Left colon (tissue), 2 donors: Measurements from ENCODE around the gene DENND1A. TPM values are rescaled to one million over a fixed set of nuclear protein-coding genes. Genes with fewer than 3 reads are reported as not detected.

Source experiments
- ATAC-seq: fragments of 200-7000 bp; cut with Tn5 transposase; one replicate; pipeline ENCODE4 v1.9.1; 2020; ENCODE audit warnings: mild to moderate bottlenecking, moderate library complexity
- DNase-seq, 2 donors: peaks; one replicate each; pipeline ENCODE4 v3.0.0-alpha.2; 2020
- intact Hi-C, 2 donors: fragments of 100-400 bp; cut with DNase I in 1 of 2; cut with micrococcal nuclease in 1 of 2; formaldehyde crosslinking; loops; one replicate each; pipeline versions ENCODE4 v1.11.2 to v1.14.0; 2022; cut with DNase I, micrococcal nuclease
- total RNA-seq, 2 donors: library from RNA; stranded (reverse); fragmentation: NEBNext Ultra II Directional; extraction: Animal tissue kit (Norgen Biotek cat#: 25700); gene quantifications; one replicate each; pipeline ENCODE4 v1.2.1, GENCODE V29; 2021
- donor health status: DM: no; HTN: no; CAD: no.
- donor health status: DM: yes; HTN: yes; CAD: no.

The DENND1A gene
- total RNA-seq, 2 donors from 2014 or later, result 28.8 to 36.8 TPM

DNA sequence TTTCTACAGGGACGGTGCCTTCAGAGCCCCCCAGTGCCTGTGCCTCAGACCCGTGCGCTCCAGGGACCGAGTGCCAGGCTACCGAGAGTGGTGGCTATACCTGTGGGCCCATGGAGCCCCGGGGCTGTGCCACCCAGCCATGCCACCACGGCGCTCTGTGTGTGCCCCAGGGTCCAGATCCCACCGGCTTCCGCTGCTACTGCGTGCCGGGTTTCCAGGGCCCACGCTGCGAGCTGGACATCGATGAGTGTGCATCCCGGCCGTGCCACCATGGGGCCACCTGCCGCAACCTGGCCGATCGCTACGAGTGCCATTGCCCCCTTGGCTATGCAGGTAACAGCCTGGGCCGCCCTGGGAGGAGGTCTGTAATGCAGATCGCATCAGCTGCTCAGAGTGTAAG is 567.1 kb downstream of the DENND1A start:
- intact Hi-C loops, result no loop called here
- ATAC-seq (no peak), DNase-seq (no peak)

DNA sequence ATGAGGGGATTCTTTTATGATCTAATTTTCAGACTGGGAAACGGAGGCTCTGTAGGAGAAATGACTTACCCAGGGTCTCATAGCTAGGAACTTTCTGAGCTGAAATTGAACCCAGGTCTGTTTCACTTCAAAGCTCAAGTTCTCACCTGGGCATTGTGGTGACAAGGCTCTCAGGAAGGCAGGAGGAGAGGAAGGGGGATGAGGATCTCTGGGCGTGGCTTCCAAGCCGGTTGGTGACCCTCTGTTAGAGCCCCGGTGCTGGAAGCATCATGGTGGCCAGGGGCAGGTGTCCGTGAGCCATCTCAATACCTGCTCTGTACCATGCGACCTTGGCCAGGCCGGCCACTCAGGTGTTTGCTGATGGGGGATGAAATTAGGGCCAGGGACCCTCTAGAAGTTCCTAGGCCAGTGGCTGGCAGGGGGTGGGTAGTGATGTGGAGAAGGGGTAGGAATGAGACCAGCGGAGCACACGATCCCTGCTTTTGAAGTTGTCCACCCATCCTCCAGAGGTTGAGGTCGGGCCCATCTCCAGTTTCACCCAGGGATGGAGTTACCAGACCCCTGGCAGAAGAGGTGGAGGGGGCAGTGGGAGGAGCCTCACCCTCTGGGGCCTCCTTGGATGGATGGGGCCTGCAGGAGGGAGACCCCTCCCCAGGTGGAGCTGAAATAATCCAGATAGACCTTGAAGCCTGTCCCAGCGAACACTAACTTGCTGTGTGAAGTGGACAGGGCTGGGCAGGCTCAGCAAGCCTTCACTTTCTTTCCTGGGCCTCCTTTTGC is 568.0 kb downstream of the DENND1A start:
- no peak for DNase-seq
- intact Hi-C loops, result no loop called here
- no peak for ATAC-seq

DNA sequence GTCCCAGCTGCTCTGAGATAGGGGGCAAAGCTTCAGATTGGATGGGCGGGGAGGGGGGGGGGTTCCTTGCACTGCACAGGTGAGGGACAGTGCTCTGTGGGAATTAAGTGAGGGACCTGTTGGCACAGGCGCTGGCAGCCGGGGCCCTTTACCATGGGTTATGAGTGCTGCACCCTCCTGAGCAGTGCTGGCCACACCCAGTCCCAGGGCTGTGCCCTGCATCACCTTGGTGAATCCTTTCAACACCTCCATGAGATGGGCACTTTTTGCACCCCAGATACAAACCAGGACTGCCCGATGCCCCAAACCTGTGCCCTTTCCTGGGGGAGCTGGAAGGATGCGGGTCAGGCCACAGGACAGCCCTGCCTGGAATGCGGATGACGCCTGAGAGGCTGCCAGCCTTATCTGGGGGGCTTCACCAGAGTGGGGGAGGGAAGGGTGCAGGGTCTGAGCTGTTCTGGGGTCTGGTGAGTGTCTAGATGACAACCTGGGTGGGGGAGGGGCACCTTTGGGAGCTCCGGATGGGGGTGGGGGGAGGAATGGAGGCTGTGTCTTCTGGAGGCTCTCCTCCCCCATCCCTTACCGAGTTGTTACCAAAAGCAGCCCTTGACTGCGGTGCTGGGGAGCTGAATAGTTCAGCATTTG is 568.7 kb downstream of the DENND1A start:
- ATAC-seq (peak; percentile 65), DNase-seq (peak in 1 of 2 donors; percentile 60)
- intact Hi-C loops, result no loop called here

- ATAC-seq, result peak; percentile 75
- intact Hi-C loops, result no loop called here
Measured at GRCh38 chr9:123360161-123361085, 569.5 kb downstream of the DENND1A start.

GRCh38 chr9:123359546-123359945 is 570.4 kb downstream of the DENND1A start:
- DNase-seq (no peak), ATAC-seq (peak; percentile 35)
- intact Hi-C loops, result no loop called here

More at GRCh38 chr9:123360161-123361085, 569.5 kb downstream of the DENND1A start:
- peak; percentile 88 to 89 for DNase-seq

DNA sequence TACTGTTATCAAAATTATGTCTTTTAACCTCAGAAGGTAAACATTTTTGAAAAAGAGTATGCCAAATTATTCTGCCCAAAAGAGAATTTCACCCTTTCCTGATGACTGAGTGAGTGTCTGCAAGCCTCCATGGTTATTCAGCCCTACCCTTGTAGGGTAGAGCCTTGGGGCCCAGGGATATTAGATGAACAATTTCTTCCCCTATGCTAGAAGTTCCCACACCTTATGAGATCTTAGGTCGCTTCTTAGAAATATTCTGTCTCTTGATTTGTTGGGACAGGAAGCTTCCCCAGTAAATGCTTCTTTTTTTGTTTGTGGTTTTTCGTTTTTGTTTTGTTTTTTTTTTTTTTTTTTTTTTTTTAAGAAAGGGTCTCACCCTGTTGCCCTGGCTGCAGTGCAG is 570.8 kb downstream of the DENND1A start:
- intact Hi-C loops, result no loop called here
- DNase-seq (no peak), ATAC-seq (no peak)

- DNase-seq (no peak), ATAC-seq (no peak)
- intact Hi-C loops, result no loop called here
Measured at GRCh38 chr9:123358181-123358905, 571.6 kb downstream of the DENND1A start.

- DNase-seq (no peak), ATAC-seq (no peak)
- intact Hi-C loops, result no loop called here
Measured at GRCh38 chr9:123357743-123358059, 572.2 kb downstream of the DENND1A start.

GRCh38 chr9:123356851-123357742 is 572.8 kb downstream of the DENND1A start:
- intact Hi-C loops, result no loop called here
- DNase-seq (no peak), ATAC-seq (no peak)

- ATAC-seq (no peak), DNase-seq (no peak)
- intact Hi-C loops, result no loop called here
Measured at GRCh38 chr9:123355761-123356431, 574.0 kb downstream of the DENND1A start, which contains the start of gene CRB2. Gene CRB2, plus strand, starts transcription at chr9:123356197. Its CDS starts 64 bp downstream, at chr9:123356261.

DNA sequence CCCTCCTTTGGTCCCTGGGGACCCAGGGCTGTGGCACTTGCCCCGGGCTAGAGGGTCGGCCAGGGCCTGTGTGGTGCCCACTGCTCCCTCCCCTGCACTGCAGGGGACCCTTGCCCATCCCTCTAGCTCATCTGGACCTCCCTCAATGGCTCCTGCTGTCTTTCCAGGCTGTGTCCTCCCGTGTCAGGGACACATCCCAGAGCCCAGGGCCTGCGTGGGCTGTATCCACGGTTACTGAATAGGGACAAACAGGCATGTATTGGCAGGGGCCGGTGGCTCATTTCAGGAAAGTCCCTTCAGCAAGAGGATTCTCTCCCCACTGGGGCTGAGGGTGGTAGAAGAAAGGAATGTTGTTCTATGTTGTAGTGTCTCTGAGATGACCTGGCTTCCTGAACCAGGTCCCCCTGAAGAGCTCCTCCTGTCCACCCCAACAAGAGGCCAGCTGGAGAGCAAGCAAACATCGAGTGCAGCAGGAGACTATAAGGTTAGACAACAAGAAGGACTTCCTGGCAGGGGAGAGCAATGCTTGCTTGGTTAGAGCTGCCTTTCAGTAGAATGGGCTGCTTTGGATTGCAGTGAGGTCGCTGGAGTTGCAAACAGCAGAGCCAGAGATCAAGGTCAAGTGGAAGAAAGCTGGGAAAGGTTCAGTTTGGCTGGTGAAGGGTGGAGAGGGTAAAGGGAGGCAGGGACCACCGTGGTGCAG is 575.0 kb downstream of the DENND1A start:
- no peak for ATAC-seq
- no peak for DNase-seq
- intact Hi-C loops, result loop anchor here in 1 of 2 donors (5.0 kb wide), 1 partner anchor 32 kb away; no protein-coding TSS in a partner anchor

DNA sequence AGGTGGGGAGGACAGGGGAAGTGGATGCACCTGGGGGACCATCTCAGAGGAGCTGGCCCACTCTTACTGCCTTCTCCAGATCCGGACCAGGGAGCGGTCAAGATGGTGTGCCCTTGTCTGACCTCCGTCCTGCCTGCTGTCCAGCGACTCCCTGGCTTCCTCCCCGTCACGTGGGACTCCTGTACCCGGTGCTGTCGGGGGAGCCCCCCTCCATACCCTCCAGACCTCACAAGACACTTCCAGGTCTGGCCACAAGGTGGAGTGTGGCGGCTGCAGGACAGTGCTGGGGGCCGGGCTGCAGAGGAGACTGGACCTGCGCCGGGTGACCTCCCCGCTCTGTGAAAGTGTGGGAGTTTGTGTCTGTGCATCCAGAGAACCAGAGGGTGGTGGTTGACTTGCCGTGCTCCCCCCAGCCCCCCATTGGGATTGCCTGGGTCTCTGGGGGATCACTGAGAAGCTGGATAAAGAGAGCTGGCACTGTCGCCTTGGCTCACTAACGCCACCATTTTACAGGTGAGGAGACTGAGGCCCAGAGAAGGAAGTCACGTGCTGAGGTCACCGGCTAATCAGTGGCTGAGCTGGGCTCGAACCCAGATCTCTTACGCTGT is 575.8 kb downstream of the DENND1A start:
- intact Hi-C loops, result loop anchor here in 1 of 2 donors (5.0 kb wide), 1 partner anchor 33 kb away; no protein-coding TSS in a partner anchor
- peak; percentile 71 for ATAC-seq
- DNase-seq, result peak in 1 of 2 donors; percentile 80

GRCh38 chr9:123353041-123353440 is 576.9 kb downstream of the DENND1A start:
- DNase-seq (no peak), ATAC-seq (no peak)
- intact Hi-C loops, result loop anchor here in 1 of 2 donors (5.0 kb wide), 1 partner anchor 34 kb away; no protein-coding TSS in a partner anchor

- ATAC-seq (no peak), DNase-seq (no peak)
- intact Hi-C loops, result loop anchor here in 1 of 2 donors (5.0 kb wide), 1 partner anchor 37 kb away; no protein-coding TSS in a partner anchor
Measured at GRCh38 chr9:123350590-123351310, 579.2 kb downstream of the DENND1A start.
